GM21723 (cell line): Measurements from ENCODE around the gene RAD18.

Experiments used
- ATAC-seq: cut with Tn5 transposase; IDR thresholded peaks from one replicate; pipeline ENCODE4 v1.9.1; 2021; ENCODE audit warnings: mild to moderate bottlenecking, moderate library complexity; ENCODE audit not compliant: unreplicated experiment

RAD18 gene

GRCh38 chr3:8867646-8868045 is 95.6 kb downstream of the RAD18 start:
- ATAC-seq = no peak

GRCh38 chr3:8865697-8866096 is 97.6 kb downstream of the RAD18 start:
- no peak for ATAC-seq

- ATAC-seq = no peak
Observed at GRCh38 chr3:8864402-8865350, 98.6 kb downstream of the RAD18 start.

- ATAC-seq = no peak
Observed at GRCh38 chr3:8863891-8864290, 99.4 kb downstream of the RAD18 start.

- ATAC-seq = no peak
Observed at GRCh38 chr3:8857720-8858367, 105.4 kb downstream of the RAD18 start.

GRCh38 chr3:8856721-8857120 is 106.6 kb downstream of the RAD18 start:
- ATAC-seq = no peak

- no peak for ATAC-seq
Observed at GRCh38 chr3:8856071-8856470, 107.2 kb downstream of the RAD18 start.

GRCh38 chr3:8854656-8855055 is 108.6 kb downstream of the RAD18 start:
- no peak for ATAC-seq

- no peak for ATAC-seq
Observed at GRCh38 chr3:8853081-8853480, 110.2 kb downstream of the RAD18 start.

GRCh38 chr3:8852511-8852910 is 110.8 kb downstream of the RAD18 start:
- ATAC-seq = no peak

GRCh38 chr3:8851703-8852102 is 111.6 kb downstream of the RAD18 start:
- ATAC-seq = no peak

- no peak for ATAC-seq
Observed at GRCh38 chr3:8848696-8849131, 114.6 kb downstream of the RAD18 start.

- no peak for ATAC-seq
Observed at GRCh38 chr3:8847317-8847716, 116.0 kb downstream of the RAD18 start.

- ATAC-seq = no peak
Observed at GRCh38 chr3:8846176-8846575, 117.1 kb downstream of the RAD18 start.

GRCh38 chr3:8845641-8846040 is 117.6 kb downstream of the RAD18 start:
- ATAC-seq = no peak

GRCh38 chr3:8843347-8843746 is 119.9 kb downstream of the RAD18 start:
- no peak for ATAC-seq

GRCh38 chr3:8842293-8842692 is 121.0 kb downstream of the RAD18 start:
- ATAC-seq = no peak

- ATAC-seq = no peak
Observed at GRCh38 chr3:8841472-8841871, 121.8 kb downstream of the RAD18 start.

- no peak for ATAC-seq
Observed at GRCh38 chr3:8840556-8840955, 122.7 kb downstream of the RAD18 start.

GRCh38 chr3:8839607-8840325 is 123.5 kb downstream of the RAD18 start:
- ATAC-seq = no peak

- ATAC-seq = no peak
Observed at GRCh38 chr3:8838765-8839423, 124.4 kb downstream of the RAD18 start.
